Skeletal muscle tissue (tissue), 4 donors: ENCODE results near the gene TNS4. TPM values are rescaled to one million over a fixed set of nuclear protein-coding genes. Genes with fewer than 3 reads are reported as not detected.

Experiments
- H3K27ac ChIP-seq: one replicate; pipeline ENCODE4 v1.7.0; 2013; ENCODE audit warnings: mild to moderate bottlenecking, low read depth, low read length, inconsistent platforms
- H3K27me3 ChIP-seq, 3 donors: one replicate each; pipeline ENCODE4 v1.7.0; 2013; ENCODE audit warnings: low read length in 3 of 3; ENCODE audit not compliant: control insufficient read depth in 3 of 3, insufficient read depth in 3 of 3
- H3K36me3 ChIP-seq, 3 donors: one replicate each; pipeline ENCODE4 v1.7.0; 2013; ENCODE audit warnings: low read length in 3 of 3; ENCODE audit not compliant: control insufficient read depth in 3 of 3, insufficient read depth in 3 of 3
- H3K4me1 ChIP-seq, 3 donors: one replicate each; pipeline ENCODE4 v1.7.0; 2013; ENCODE audit warnings: low read length in 3 of 3, mild to moderate bottlenecking in 3 of 3; ENCODE audit not compliant: control insufficient read depth in 3 of 3, insufficient read depth in 3 of 3
- H3K4me3 ChIP-seq, 3 donors: one replicate each; pipeline ENCODE4 v1.7.0; 2013; ENCODE audit warnings: low read length in 3 of 3
- H3K9ac ChIP-seq, 3 donors: one replicate each; pipeline ENCODE4 v1.7.0; 2013; ENCODE audit warnings: low read length in 3 of 3, mild to moderate bottlenecking in 3 of 3, moderate library complexity in 2 of 3, low read depth in 1 of 3
- H3K9me3 ChIP-seq, 3 donors: one replicate each; pipeline ENCODE4 v1.7.0; 2013; ENCODE audit warnings: low read length in 3 of 3; ENCODE audit not compliant: control insufficient read depth in 3 of 3
- total RNA-seq: library from RNA; depleted of rRNA; stranded (reverse); fragments of >200 nt; gene quantifications from one replicate; pipeline ENCODE4 v1.2.3, GENCODE V29; 2014
- donor health status: Osteomylitis.

TNS4 gene
- total RNA-seq, 1 donor from 2014 or later: not detected

DNA sequence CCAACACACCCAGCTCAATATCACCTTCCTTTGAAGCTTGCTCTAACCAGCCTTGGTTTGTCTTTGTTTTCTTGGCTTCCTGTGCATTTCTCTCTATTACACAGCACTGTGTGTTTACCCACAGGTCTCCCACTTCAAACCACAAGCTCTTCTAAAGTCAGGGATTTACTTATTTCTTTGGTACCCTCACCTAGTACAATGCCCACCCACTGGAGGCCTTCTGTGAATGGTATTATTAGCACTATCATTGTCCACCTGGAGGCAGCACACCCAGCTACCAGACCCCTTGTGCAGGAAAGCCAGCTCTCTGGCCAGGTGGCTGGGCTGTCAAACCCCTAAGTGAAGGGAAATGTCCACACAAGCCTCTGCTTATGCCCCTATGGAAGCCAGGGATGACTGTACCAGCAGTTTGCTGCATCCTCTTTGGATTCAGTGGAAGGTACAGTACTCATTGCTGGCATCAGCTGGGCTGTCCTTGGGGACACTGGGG is 74.4 kb downstream of the TNS4 start:
- Histone ChIP-seq H3K27me3 (no peaks in the 10 kb centered on the region), H3K27ac (no peak overlapping the region), H3K9ac (no peak overlapping the region), H3K4me3 (no peak overlapping the region), H3K9me3 (no peaks in the 10 kb centered on the region), H3K36me3 (no peaks in the 10 kb centered on the region), H3K4me1 (peaks cover 0 to 3% (median 0%) of the 10 kb centered on the region in 3 donors)

Other genes starting within 250 kb of the TNS4 start
- 4.2 TPM for gene CDC6, start 213.7 kb downstream of the TNS4 start, total RNA-seq
- gene RARA, start 192.4 kb downstream of the TNS4 start, total RNA-seq: 17.2 TPM
- gene GJD3, start 136.9 kb downstream of the TNS4 start, total RNA-seq: 0.52 TPM
- gene TOP2A, start 83.7 kb downstream of the TNS4 start, total RNA-seq: 21.4 TPM
- gene IGFBP4, start 58.2 kb downstream of the TNS4 start, total RNA-seq: 76.2 TPM
- gene CCR7, start 63.8 kb upstream of the TNS4 start, total RNA-seq: 1.0 TPM
- 66.3 TPM for gene SMARCE1, start 146.2 kb upstream of the TNS4 start, total RNA-seq
- 0.52 TPM for gene KRT222, start 163.6 kb upstream of the TNS4 start, total RNA-seq
- not detected for gene KRT24, start 202.1 kb upstream of the TNS4 start, total RNA-seq